K562 (cell line): Measurements from ENCODE around the gene SLC34A1. TPM values are rescaled to one million over a fixed set of nuclear protein-coding genes. Genes with fewer than 3 reads are reported as not detected.

Source experiments
- ATF1 ChIP-seq, 2 experiments: fragments of 450-650 bp in 1 of 2; IDR thresholded peaks; 2 replicates each; pipeline ENCODE4 v1.6.1; 2016; ENCODE audit warnings: missing compliant biosample characterization in 1 of 2, missing genetic modification characterization in 1 of 2
- BHLHE40 ChIP-seq: IDR thresholded peaks from 2 replicates; pipeline ENCODE4 v1.6.1; 2011; ENCODE audit warnings: low read length, improper control_type of control experiment
- BRF1 ChIP-seq: IDR thresholded peaks from 3 replicates; pipeline ENCODE4 v1.6.1; 2011; ENCODE audit warnings: borderline replicate concordance, mild to moderate bottlenecking; ENCODE audit not compliant: insufficient read length; ENCODE audit errors: extremely low read depth
- CSDE1 ChIP-seq, 2 experiments: fragments of 450-650 bp; IDR thresholded peaks; 2 replicates each; pipeline ENCODE4 v1.6.1; 2016; ENCODE audit warnings: mild to moderate bottlenecking in 1 of 2
- DPF2 ChIP-seq: fragments of 450-650 bp; IDR thresholded peaks from 2 replicates; pipeline ENCODE4 v1.6.1; 2016
- EGR1 ChIP-seq: fragments of 450-650 bp; conservative IDR thresholded peaks from 2 replicates; pipeline ENCODE4 v1.6.1; 2017; ENCODE audit warnings: mild to moderate bottlenecking
- HDAC8 ChIP-seq: fragments of 450-650 bp; IDR thresholded peaks from 2 replicates; pipeline ENCODE4 v1.6.1; 2016; ENCODE audit warnings: mild to moderate bottlenecking, missing genetic modification characterization, moderate library complexity, missing compliant biosample characterization
- JUN ChIP-seq, 2 experiments: sonication (generic) in 1 of 2; formaldehyde crosslinking in 1 of 2; IDR thresholded peaks; 2 replicates each; pipeline versions ENCODE4 v1.6.1 to v1.8.0; 2012 to 2022; ENCODE audit warnings: borderline replicate concordance in 2 of 2, mild to moderate bottlenecking in 2 of 2, improper control_type of control experiment in 1 of 2, low read depth in 1 of 2, low read length in 1 of 2, missing genetic modification reagents in 1 of 2
- KDM5B ChIP-seq: fragments of 200-600 bp; sonication (generic); IDR thresholded peaks from 2 replicates; pipeline ENCODE4 v1.6.1; 2012; ENCODE audit warnings: low read depth, mild to moderate bottlenecking, moderate library complexity, low read length, control low read depth, inconsistent platforms; ENCODE audit not compliant: insufficient replicate concordance
- MAZ ChIP-seq, 2 experiments: fragments of 450-650 bp in 1 of 2; sonication (generic) in 1 of 2; formaldehyde crosslinking; IDR thresholded peaks in 1 of 2; conservative IDR thresholded peaks in 1 of 2; 2 replicates each; pipeline versions ENCODE4 v1.4.0 to v1.5.0; 2020; ENCODE audit warnings: mild to moderate bottlenecking in 1 of 2, missing genetic modification reagents in 1 of 2
- MTA3 ChIP-seq: fragments of 450-650 bp; formaldehyde crosslinking; IDR thresholded peaks from 2 replicates; pipeline ENCODE4 v1.6.1; 2017; ENCODE audit warnings: mild to moderate bottlenecking, borderline replicate concordance
- PML ChIP-seq: IDR thresholded peaks from 2 replicates; pipeline ENCODE4 v1.6.1; 2012; ENCODE audit warnings: low read length, inconsistent platforms
- POLR2A ChIP-seq: fragments of 450-650 bp; conservative IDR thresholded peaks from 2 replicates; pipeline ENCODE4 v1.6.1; 2016
- SAP30 ChIP-seq: fragments of 200-600 bp; sonication (generic); IDR thresholded peaks from 2 replicates; pipeline ENCODE4 v1.6.1; 2012; ENCODE audit warnings: borderline replicate concordance, low read depth, mild to moderate bottlenecking, moderate library complexity, low read length, control low read depth, inconsistent platforms; ENCODE audit not compliant: insufficient read depth, poor library complexity, severe bottlenecking
- SIX5 ChIP-seq, 2 experiments: IDR thresholded peaks; 2 replicates each; pipeline ENCODE4 v1.6.1; 2011; ENCODE audit warnings: low read length in 2 of 2, borderline replicate concordance in 1 of 2, low read depth in 1 of 2, mild to moderate bottlenecking in 1 of 2, moderate library complexity in 1 of 2; ENCODE audit not compliant: insufficient read depth in 1 of 2
- SMAD4 ChIP-seq: fragments of 250-450 bp; sonication (Bioruptor Pico); conservative IDR thresholded peaks from 2 replicates; pipeline ENCODE4 v1.8.0; 2021; ENCODE audit warnings: inconsistent platforms, mild to moderate bottlenecking, moderate library complexity
- ZNF140 ChIP-seq: fragments of 250-450 bp; sonication (Bioruptor Pico); IDR thresholded peaks from 2 replicates; pipeline ENCODE4 v1.8.0; 2021; ENCODE audit warnings: moderate library complexity, mild to moderate bottlenecking, inconsistent platforms
- ZNF316 ChIP-seq: fragments of 450-650 bp; IDR thresholded peaks from 2 replicates; pipeline ENCODE4 v1.6.1; 2016
- polyA plus RNA-seq, 8 experiments: library from polyadenylated mRNA; depleted of rRNA in 4 of 8; stranded (reverse) in 5 of 8; unstranded in 3 of 8; fragments of >200 nt; fragmentation: Nextera tagmentation in 2 of 8; fragmentation: Illumina TruSeq in 1 of 8; extraction: Ambion mirVana in 2 of 8; extraction: Trizol in 1 of 8; gene quantifications; 2 replicates each; pipeline versions ENCODE4 v1.2.1 to v1.2.3, GENCODE V29; 2011 to 2014; ENCODE audit warnings: inconsistent platforms in 1 of 8, missing spikeins in 1 of 8
- total RNA-seq, 7 experiments: library from RNA; depleted of rRNA in 6 of 7; stranded (reverse); fragments of >200 nt in 6 of 7; fragmentation: Illumina TruSeq in 2 of 7; extraction: Trizol in 2 of 7; gene quantifications; 2 replicates each; pipeline versions ENCODE4 v1.2.1 to v1.2.3, GENCODE V29; 2011 to 2021; ENCODE audit warnings: low replicate concordance in 1 of 7
- TF ChIP-seq, protein P1 (sequence below): sonication (generic); formaldehyde crosslinking; IDR thresholded peaks from 2 replicates; pipeline ENCODE4 v1.8.0; 2022; ENCODE audit warnings: missing genetic modification reagents, mild to moderate bottlenecking, moderate library complexity, borderline replicate concordance
- TF ChIP-seq, protein P2 (sequence below): fragments of 250-450 bp; sonication (Bioruptor Pico); IDR thresholded peaks from 2 replicates; pipeline ENCODE4 v1.4.0; 2020

The SLC34A1 gene
- total and polyA plus RNA-seq, 9 of the 15 experiments (the other 6 are each of a cell fraction or from before 2014, with no cell fraction given): not detected

DNA sequence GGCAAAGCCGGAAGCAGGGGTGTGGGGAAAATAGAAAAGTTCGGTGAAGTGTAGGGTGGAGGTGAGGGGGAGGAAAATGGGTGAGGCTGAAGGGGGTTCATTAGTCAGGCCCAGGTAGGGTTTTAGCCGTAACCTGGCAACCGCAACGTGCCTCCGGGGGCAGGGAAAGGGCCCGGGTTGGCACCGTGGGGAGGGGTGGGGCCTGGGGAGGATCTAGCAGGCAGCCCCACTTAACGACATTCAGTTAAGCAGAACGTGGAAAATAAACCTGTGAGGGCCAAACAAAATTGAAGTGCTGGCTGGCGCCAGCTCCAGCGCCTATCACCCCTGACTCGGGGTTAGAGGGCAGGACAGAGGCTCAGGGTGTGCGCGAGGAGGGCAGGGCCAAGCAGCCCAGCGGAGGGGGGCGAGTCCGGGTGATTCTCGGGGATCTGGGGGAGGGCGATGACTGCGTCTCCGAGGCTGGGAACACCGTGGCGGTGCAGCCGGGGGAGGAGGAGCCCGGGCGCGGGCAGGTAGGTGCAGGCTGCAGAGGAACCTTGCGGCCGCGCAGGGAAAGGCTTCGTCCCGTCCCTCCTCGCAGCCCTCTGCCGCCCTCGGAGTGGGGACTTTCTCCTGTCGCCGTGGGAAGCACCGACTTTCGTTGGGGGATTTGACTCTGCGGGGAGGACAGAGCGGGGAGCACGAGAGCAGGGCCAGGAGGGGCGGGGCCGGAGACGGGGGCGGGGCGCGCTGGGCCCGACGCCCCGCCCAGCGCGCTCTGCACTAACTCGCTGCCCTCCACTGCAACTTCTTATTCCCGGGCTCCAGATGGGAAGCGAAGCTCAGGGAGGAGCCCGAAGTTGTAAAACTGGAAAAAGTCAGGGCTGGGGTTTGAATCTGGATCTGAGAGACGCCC, 21.4 kb upstream of the SLC34A1 start (continued):
- TF ChIP-seq ATF1 (CRISPR knock-in tag; IDR thresholded peaks at IDR 0.05) (no peak), ATF1 (tag; IDR thresholded peaks at IDR 0.05) (peak; percentile 54; the same call in 1 of the 2 replicates), SMAD4 (CRISPR knock-in tag) (0 out of 2 replicates have a peak, but pooled peaks have one; percentile 22), JUN (IDR thresholded peaks at IDR 0.05; ENCODE audit: borderline replicate concordance, low read depth, low read length) (no peak), JUN (CRISPR knock-in tag; IDR thresholded peaks at IDR 0.05; ENCODE audit: borderline replicate concordance) (no peak), ZNF140 (CRISPR knock-in tag) (no peak), MAZ (CRISPR knock-in tag; conservative IDR thresholded peaks at IDR 0.05 in 1 of 2, IDR thresholded peaks at IDR 0.05 in 1 of 2) (peak; percentile 86 to 94), BRF1 (no peak), EGR1 (peak; percentile 53), KDM5B (peak; percentile 51), HDAC8 (tag) (no peak), CSDE1 (IDR thresholded peaks at IDR 0.05) (no peak), DPF2 (peak; percentile 21; the same call in 1 of the 2 replicates), ZNF316 (no peak; the same call in 1 of the 2 replicates), POLR2A (peak; percentile 56), SIX5 (IDR thresholded peaks at IDR 0.05; ENCODE audit: borderline replicate concordance in 1 of 2, insufficient read depth in 1 of 2, low read depth in 1 of 2, low read length in 2 of 2) (no peak), SAP30 (no peak), MTA3 (peak; percentile 67; the same call in 1 of the 2 replicates), PML (no peak), BHLHE40 (peak; percentile 42)
- TF ChIP-seq, protein P1, sequence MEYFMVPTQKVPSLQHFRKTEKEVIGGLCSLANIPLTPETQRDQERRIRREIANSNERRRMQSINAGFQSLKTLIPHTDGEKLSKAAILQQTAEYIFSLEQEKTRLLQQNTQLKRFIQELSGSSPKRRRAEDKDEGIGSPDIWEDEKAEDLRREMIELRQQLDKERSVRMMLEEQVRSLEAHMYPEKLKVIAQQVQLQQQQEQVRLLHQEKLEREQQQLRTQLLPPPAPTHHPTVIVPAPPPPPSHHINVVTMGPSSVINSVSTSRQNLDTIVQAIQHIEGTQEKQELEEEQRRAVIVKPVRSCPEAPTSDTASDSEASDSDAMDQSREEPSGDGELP (CRISPR knock-in tag): peak; percentile 63; the same call in 1 of the 2 replicates
- TF ChIP-seq, protein P2, sequence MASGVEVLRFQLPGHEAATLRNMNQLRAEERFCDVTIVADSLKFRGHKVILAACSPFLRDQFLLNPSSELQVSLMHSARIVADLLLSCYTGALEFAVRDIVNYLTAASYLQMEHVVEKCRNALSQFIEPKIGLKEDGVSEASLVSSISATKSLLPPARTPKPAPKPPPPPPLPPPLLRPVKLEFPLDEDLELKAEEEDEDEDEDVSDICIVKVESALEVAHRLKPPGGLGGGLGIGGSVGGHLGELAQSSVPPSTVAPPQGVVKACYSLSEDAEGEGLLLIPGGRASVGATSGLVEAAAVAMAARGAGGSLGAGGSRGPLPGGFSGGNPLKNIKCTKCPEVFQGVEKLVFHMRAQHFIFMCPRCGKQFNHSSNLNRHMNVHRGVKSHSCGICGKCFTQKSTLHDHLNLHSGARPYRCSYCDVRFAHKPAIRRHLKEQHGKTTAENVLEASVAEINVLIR (CRISPR knock-in tag): no peak
